ENCODE data around the gene TEX2.
"Not testable (repeated sequence)": the region's sequence is repeated elsewhere in the genome, so short reads cannot be mapped to it uniquely, and the experiment has no call there.

Gene TEX2

DNA sequence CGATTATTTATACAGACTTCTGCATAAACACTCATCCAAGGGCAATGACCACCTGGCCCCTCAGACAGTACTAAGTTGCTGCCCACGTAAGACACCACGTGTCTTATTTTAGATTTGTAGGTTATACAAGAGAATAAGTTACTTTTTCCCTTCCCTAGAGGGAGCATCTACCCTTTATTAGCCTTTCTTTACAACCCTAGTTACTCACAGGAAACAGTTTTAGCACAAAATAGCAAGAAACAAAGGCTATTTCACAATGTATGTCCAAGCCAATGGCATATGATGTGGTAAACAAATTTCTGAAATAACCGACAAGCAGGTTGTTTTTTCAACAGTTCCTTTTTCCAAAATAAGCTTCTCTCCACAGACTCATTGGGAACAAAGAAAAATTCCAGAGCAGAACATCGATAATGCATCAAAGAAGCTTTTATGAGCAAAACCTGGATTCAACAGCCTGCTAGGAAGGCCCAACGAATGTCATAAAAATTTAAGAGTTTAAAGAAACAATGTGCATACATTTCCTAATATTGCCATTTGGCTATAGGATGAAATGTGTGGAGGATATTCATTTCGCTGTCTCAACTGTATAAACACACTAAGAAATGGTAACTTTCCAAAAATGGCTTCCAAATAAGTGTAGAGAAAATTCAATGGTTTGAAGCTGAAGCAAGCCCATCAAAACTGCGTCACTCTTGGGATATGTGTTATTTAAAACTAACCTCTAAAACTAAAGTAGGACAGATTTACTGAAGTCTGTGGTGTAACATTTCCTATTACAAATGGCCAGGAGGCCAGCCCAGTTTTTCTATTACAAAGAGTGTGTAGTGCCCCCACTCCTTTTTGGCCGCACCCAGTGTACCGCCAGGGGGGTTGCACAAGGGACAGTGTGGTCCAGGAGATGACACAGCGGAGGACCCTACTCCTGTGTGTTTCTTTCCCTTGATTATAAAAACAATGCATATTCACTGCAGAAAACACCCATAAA lies 82.7 kb downstream of the TEX2 start:
- DNase-seq, result no peak

- DNase-seq, result not testable (repeated sequence)
Observed at GRCh38 chr17:64179024-64179423, 84.0 kb downstream of the TEX2 start.

DNA sequence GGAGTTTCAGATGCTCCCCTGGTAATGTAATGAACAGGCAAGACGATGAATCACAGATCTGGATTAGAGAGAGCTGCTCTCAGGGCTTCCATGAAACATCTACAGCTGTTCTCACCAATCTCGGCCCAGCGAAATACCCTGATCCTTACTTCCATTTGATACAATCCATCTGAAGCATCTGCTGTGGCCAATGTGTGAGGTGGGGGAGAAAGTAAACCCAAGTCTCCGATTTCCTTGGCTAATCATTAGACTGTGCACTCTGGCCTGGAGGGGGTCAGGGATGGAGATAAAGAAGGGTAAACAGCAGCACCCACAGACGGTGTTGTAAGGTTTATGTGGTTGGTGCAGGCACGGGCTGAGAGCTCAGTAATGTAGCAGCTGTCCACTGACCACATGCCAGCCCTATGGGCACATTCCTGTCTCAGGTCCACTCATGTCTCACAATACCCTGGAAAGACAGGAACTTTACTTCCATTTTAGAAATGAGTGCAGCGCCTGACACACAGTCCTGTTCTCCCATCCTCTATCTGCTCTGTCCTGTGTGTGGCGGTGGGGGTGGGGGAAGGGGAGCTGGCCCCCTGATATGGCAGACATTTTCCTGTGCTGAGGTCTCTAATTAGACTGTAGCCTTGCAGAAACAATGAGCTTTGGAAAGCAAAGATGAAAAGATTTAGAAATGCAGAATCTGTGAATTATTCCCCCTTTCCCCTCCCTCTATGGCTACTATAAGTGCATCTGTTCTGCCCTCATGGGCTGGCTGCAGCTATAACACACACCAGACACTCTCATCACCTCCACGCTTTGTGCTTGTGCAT lies 84.8 kb downstream of the TEX2 start:
- no peak for DNase-seq

DNA sequence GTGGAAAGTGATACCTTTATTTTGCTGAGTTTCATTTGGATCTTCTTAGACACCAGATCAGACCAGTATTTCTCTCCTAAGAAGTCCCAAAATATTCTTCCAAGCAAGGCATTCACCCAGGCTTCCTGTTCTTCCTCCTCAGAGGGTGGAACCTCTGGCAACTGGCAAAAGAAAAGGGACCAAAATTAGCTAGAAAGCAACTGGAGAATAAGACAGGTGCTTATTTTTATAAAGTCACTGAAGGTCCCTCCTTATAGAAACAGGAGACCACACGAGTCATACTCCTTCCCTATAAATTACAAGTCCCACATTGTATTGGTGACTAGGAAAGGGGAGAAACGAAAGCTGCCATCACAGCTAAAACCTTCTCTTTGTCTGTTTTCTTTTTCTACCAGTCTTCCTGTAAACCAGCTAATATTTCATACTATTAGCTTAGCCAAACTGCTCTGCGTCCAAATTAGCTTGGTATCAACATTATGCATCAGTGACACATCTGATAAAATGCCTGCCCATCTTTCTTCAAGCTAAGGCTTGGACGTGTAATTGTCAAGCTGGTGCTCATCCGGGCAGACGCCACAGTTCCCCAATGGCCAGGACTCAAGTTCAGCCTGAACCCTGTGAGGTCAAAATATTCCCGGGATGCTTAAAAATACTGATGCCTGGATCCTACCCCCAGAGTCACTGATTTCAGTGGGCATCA lies 85.6 kb downstream of the TEX2 start:
- no peak for DNase-seq

DNA sequence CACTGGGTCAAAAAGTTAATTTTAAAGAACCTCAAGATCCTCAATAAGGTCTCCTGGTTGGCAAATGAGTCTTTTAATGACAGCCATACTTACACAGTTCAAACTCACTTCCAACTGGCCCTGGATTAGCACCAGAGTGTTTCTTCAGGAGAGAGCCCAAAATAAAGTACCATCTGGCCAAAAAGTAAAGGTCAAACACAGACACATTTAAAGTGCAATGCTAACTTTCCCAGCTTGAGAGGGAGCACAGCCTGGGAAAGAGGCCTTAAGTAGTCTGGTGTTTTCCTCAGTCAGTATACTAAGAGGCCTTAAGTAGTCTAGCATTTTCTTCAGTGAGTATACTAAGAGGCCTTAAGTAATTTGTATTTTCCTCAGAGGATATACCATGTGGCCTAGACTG lies 86.5 kb downstream of the TEX2 start:
- DNase-seq, result no peak

GRCh38 chr17:64174686-64175456 lies 88.2 kb downstream of the TEX2 start:
- DNase-seq, result no peak

DNA sequence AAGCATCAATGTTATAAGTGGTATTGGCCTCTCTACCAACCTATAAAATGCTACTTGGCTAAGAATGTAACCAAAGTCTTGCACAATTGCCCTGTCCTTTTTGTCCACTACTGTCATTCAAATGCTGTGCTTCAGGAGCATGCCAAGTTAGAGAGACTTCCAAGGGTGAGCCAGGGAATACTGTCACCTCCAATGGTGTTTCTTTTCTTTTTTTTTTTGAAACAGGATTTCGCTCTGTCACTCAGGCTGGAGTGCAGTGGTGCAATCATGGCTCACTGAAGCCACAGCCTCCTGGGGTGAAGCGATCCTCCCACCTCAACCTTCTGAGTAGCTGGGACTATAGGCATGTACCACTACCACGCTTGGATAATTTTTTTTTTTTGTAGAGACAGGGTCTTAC lies 89.4 kb downstream of the TEX2 start:
- DNase-seq, result no peak

GRCh38 chr17:64172510-64172909 lies 90.5 kb downstream of the TEX2 start:
- DNase-seq, result no peak

DNA sequence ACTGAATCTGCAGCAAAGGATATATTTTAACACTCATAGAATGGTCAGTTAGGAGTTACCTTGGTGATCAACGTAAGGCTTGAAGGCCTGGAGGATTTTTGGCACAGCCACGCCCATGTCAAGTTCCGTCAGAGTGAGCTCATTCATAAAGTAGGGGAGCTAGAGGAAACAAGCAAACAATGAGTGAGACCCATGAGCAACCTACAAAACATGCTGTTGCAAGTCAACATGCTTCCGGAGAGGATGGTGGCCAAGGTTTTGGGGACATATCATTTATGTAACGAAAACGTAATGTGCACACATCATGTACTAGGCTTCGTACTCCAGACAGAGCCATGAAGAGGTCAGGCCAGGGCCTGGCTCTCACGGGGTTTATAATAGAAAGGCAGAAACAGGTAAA lies 92.0 kb downstream of the TEX2 start:
- DNase-seq, result no peak

DNA sequence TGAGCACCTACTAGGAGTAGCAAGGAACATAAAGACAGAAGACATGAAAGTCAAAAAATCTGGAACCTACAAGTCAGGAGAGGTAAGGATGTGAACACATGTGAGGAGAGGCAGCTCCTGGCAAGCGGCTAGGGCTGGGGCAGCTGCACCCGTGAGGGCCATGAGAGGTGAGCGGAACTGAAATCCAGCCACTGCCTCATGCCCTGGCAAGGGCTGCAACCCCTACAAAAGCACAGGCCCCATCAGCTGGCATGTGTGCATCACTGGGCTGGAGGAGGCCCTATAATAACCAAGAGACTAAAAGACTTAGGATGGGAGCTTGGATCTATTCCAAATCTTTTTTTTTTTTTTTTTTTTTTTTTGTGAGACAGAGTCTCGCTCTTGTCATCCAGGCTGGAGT lies 92.8 kb downstream of the TEX2 start:
- DNase-seq, result no peak

DNA sequence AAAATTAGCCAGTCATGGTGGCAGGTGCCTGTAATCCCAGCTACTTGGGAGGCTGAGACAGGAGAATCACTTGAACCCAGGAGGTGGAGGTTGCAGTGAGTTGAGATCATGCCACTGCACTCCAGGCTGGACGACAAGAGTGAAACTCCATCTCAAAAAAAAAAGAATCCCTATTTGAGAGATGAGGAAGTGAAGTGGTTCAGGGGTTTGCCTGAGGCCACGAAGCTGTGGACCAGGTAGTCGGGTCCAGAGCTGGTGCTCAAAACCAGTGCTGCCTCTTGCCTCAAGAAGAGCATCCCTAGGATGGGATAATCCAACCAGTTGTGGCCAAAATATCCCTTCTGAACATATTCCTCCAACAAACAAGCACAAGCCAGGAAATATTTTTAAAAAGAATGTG lies 95.4 kb downstream of the TEX2 start:
- not testable (repeated sequence) for DNase-seq

GRCh38 chr17:64166876-64167275 lies 96.2 kb downstream of the TEX2 start:
- DNase-seq, result no peak

- DNase-seq, result no peak
Observed at GRCh38 chr17:64165347-64165746, 97.7 kb downstream of the TEX2 start.

DNA sequence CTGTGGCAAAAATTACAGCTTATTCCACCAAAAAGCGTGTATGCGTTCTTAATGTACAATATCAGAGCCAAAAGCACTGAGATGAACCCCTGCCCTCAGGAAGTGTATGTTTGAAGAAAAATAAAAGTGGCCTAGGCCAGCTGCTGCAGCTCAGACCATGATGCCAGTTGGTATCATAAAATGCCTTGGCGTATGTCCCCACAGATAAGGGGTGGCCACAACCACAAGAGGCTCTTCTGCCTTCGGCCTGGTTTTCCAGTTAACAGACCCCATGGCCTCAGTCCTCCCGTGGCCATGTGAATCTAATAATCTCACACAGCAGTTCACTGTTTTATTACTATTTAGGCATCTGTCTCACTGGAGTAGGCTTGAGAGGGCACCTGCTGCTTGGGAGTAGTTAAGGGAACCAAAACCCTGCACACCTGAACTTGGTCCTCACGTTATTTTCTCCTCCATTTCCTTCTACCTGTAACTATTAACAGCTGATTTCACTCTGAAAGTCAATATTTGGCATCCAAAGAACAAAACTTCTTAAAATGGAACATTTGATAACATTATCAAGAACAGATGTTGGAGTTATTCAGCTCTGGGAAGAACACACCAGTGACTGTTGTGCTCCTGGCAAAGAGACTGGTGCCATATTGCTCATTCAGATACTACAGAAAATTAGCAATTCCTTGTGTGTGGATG lies 98.3 kb downstream of the TEX2 start:
- no peak for DNase-seq

DNA sequence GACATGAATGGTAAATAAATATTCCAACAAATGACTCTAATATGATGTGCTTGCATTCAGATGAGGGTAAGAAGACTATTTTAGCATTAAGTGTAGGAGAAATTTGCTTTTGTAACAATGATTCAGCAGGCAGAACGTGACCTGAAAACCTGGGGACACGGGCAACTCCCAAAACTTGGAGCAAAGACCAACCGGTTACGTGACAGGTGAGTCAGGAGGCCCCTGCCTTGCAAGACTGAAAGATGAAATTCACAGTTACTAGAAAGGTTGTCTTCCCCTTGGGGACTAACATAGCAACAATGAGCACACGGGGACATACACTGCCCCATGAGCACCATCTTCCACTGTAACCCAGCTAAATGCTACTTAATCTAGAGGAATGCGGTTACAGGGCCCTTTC lies 99.6 kb downstream of the TEX2 start:
- no peak for DNase-seq

DNA sequence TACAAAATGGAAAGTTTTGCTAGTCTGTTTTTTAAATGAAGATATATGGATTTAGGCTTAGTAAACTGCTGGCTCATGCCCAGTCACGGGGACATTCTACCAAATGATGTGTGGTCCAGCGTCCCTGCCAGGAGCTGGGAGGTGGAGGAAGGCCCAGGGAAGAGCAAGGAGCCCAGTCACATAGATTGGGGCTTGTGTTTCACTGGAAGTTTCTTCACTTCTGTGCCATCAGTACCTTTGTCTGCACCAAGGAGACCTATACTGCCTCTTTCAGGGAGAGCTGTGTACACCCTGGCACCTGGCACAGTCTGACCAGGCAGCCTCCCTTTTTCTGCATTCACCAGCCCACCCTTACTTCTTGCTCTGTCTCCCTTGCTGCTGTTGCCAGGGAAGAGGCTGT lies 100.5 kb downstream of the TEX2 start:
- DNase-seq, result no peak

GRCh38 chr17:64161380-64162176 lies 101.5 kb downstream of the TEX2 start:
- DNase-seq, result no peak

- no peak for DNase-seq
Observed at GRCh38 chr17:64160378-64160777, 102.7 kb downstream of the TEX2 start.

- no peak for DNase-seq
Observed at GRCh38 chr17:64158831-64159590, 104.0 kb downstream of the TEX2 start.

GRCh38 chr17:64158406-64158805 lies 104.7 kb downstream of the TEX2 start:
- no peak for DNase-seq
